ENCODE measurements around the gene PEX5L. TPM values are rescaled to one million over a fixed set of nuclear protein-coding genes. Genes with fewer than 3 reads are reported as not detected.

PEX5L gene
- total RNA-seq, 2 donors from 2014 or later = not detected

- H3K9me3 ChIP-seq = no peaks in the 10 kb centered on the region
- TF ChIP-seq CTCF (IDR thresholded peaks at IDR 0.05) = no peak
- no peaks in the 10 kb centered on the region for H3K4me1 ChIP-seq (ENCODE audit: control insufficient read depth in 1 of 2, low read depth in 2 of 2)
- DNase-seq (ENCODE audit: low spot score) = no peak
- H3K27me3 ChIP-seq (replicated peaks; ENCODE audit: insufficient read depth) = no peaks in the 10 kb centered on the region
- no peaks in the 10 kb centered on the region for H3K36me3 ChIP-seq
- no peak for ATAC-seq (ENCODE audit: insufficient number of reproducible peaks, low FRiP score, low read depth)
- no peak overlapping the region for H3K4me3 ChIP-seq
- H3K27ac ChIP-seq = no peak overlapping the region
These were observed 36.8 kb upstream of the PEX5L start for GRCh38 chr3:180073561-180073960.

GRCh38 chr3:180072786-180073185 is 36.0 kb upstream of the PEX5L start:
- no peak for TF ChIP-seq CTCF (IDR thresholded peaks at IDR 0.05)

GRCh38 chr3:180070925-180071324 is 34.2 kb upstream of the PEX5L start:
- no peaks in the 10 kb centered on the region for H3K27me3 ChIP-seq (replicated peaks; ENCODE audit: insufficient read depth)
- DNase-seq (ENCODE audit: low spot score) = no peak
- H3K36me3 ChIP-seq = no peaks in the 10 kb centered on the region
- no peak for ATAC-seq (ENCODE audit: insufficient number of reproducible peaks, low FRiP score, low read depth)
- TF ChIP-seq CTCF (IDR thresholded peaks at IDR 0.05) = no peak
- no peak overlapping the region for H3K27ac ChIP-seq
- no peaks in the 10 kb centered on the region for H3K4me1 ChIP-seq (ENCODE audit: control insufficient read depth in 1 of 2, low read depth in 2 of 2)
- no peaks in the 10 kb centered on the region for H3K9me3 ChIP-seq
- no peak overlapping the region for H3K4me3 ChIP-seq

More at GRCh38 chr3:180072786-180073185, 36.0 kb upstream of the PEX5L start:
- Histone ChIP-seq H3K27me3 (replicated peaks; ENCODE audit: insufficient read depth) (no peaks in the 10 kb centered on the region), H3K4me1 (ENCODE audit: control insufficient read depth in 1 of 2, low read depth in 2 of 2) (no peaks in the 10 kb centered on the region), H3K4me3 (no peak overlapping the region), H3K36me3 (no peaks in the 10 kb centered on the region), H3K27ac (no peak overlapping the region), H3K9me3 (no peaks in the 10 kb centered on the region)
- no peak for DNase-seq (ENCODE audit: low spot score)
- ATAC-seq (ENCODE audit: insufficient number of reproducible peaks, low FRiP score, low read depth) = no peak

- Histone ChIP-seq H3K4me1 (ENCODE audit: control insufficient read depth in 1 of 2, low read depth in 2 of 2) (no peaks in the 10 kb centered on the region), H3K4me3 (no peak overlapping the region), H3K9me3 (no peaks in the 10 kb centered on the region), H3K27ac (no peak overlapping the region), H3K36me3 (no peaks in the 10 kb centered on the region), H3K27me3 (replicated peaks; ENCODE audit: insufficient read depth) (no peaks in the 10 kb centered on the region)
- DNase-seq (ENCODE audit: low spot score) (no peak), ATAC-seq (ENCODE audit: insufficient number of reproducible peaks, low FRiP score, low read depth) (no peak)
- TF ChIP-seq CTCF (IDR thresholded peaks at IDR 0.05) = no peak
These were observed 31.3 kb upstream of the PEX5L start for GRCh38 chr3:180068023-180068422.

- H3K36me3 ChIP-seq = no peaks in the 10 kb centered on the region
- H3K4me1 ChIP-seq (ENCODE audit: control insufficient read depth in 1 of 2, low read depth in 2 of 2) = no peaks in the 10 kb centered on the region
- ATAC-seq (ENCODE audit: insufficient number of reproducible peaks, low FRiP score, low read depth) = no peak
- no peaks in the 10 kb centered on the region for H3K27me3 ChIP-seq (replicated peaks; ENCODE audit: insufficient read depth)
- DNase-seq (ENCODE audit: low spot score) = no peak
- no peak overlapping the region for H3K4me3 ChIP-seq
- TF ChIP-seq CTCF (IDR thresholded peaks at IDR 0.05) = no peak
- no peak overlapping the region for H3K27ac ChIP-seq
- H3K9me3 ChIP-seq = no peaks in the 10 kb centered on the region
These were observed 29.9 kb upstream of the PEX5L start for GRCh38 chr3:180066598-180066997.

All from thoracic aorta (tissue), 2 donors.